ENCODE results near the gene PASD1.
"Not testable (repeated sequence)": the region's sequence is repeated elsewhere in the genome, so short reads cannot be mapped to it uniquely, and the experiment has no call there.

The PASD1 gene

GRCh38 chrX:151624677-151625076 is 61.2 kb downstream of the PASD1 start:
- DNase-seq, result no peak

- DNase-seq, result no peak
Observed at GRCh38 chrX:151631822-151632221, 68.3 kb downstream of the PASD1 start.

DNA sequence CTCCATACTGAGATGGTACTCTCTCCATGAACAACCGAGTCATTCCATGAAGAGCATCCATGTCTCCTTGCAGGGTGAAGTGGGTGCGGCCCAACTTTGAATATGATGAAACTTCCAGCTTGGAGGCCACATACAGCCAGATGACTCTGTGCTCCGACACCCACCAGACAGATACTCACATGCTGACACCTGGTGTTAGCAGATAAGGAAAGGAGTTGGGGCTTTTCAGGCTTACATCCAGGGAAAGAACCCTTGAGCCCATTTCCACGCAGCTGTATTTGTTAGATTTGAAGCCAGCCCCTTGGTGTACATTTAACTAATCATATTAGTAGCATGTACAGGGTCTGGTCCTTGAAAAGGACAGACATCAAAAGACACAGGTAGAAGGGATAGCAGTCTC is 69.7 kb downstream of the PASD1 start:
- DNase-seq, result no peak

DNA sequence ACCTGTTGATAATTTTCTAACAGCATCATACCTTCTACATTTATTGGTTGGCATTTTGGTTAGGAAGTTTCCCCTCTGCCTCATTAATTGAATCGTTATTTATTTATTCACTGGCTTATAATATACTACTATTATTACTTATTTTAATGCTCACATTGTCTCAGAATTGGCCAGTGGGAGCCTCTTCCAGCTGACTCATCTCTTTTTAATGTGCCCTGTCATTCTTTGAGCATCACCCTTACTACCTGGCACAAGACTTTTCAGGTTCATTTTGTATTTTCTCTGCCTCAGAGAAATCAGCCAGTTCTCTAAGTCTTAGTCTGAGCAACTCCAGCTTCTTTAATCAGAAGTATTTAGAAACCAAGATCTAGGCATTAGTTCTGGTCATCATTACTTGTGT is 71.5 kb downstream of the PASD1 start:
- DNase-seq, result no peak

GRCh38 chrX:151641564-151641963 is 78.1 kb downstream of the PASD1 start:
- DNase-seq, result no peak

DNA sequence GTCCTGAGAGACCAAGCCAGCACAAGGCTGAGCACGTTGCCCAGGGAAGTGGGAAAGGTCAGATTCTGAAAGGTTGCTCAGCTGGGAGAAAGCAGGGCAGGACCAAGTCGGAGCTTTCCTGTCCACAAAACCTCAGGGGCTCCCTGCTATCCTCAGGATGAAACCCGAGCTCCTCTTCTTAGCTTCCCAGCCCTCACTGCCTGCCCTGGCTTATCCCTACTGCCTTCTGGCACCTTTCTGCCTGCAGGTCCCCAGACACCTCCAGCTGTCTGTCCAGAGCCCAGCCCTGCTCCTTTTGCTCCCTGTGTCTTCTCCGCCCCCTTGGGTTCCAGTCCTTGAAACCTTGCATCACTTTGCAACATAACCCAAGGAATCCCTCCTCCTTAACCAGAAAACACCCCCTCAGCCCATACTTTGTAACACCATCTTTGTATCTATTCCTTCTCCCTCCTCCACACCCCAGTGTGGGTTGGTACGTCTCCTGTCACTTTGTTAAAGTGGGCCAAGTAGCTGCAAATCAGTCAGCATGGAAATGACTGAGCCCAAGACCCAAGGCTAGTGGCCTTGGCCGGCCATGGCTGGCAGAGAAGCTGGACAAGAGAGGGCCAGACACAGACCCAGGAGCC is 111.8 kb downstream of the PASD1 start:
- DNase-seq, result no peak

- no peak for DNase-seq
Observed at GRCh38 chrX:151676196-151676595, 112.7 kb downstream of the PASD1 start.

- DNase-seq, result no peak
Observed at GRCh38 chrX:151679798-151680402, 116.4 kb downstream of the PASD1 start.

DNA sequence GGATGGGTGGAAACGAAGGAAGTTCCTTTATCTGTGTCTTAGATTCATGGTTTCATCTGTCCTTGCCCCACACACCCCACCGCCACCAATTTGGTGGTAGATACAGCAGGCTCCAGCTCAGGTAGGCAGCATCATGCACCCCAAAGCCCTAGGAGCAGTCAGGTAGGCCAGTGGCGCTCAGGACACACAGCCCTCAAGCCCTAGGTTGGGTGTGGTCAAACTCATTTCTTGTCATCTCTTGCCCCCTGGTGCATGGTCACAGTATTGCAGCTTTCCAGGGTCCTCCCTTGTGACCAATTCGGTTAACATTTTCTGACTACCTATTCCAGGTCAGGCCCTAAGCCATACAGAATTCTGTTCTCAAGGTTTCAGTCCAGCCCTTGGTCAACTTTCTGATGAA is 117.3 kb downstream of the PASD1 start:
- DNase-seq, result peak; percentile 49

DNA sequence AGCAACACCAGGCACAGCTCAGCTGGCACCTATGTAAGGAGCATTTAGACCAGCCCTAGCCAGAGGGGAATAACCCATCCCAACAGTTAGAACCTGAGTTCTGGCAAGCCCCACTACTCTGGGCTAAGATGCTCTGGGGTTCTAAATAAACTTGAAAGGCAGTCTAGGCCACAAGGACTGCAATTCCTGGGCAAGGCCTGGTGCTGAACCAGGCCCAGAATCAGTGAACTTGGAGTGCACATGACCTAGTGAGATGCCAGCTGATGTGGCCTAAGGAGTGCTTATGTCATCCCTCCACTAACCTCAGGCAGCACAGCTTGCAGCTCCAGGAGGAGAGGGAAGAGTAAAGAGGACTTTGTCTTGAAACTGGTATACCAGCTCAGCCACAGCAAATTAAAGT is 124.2 kb downstream of the PASD1 start:
- DNase-seq, result no peak

GRCh38 chrX:151688695-151689094 is 125.2 kb downstream of the PASD1 start:
- no peak for DNase-seq

GRCh38 chrX:151692825-151693224 is 129.3 kb downstream of the PASD1 start:
- DNase-seq, result no peak

DNA sequence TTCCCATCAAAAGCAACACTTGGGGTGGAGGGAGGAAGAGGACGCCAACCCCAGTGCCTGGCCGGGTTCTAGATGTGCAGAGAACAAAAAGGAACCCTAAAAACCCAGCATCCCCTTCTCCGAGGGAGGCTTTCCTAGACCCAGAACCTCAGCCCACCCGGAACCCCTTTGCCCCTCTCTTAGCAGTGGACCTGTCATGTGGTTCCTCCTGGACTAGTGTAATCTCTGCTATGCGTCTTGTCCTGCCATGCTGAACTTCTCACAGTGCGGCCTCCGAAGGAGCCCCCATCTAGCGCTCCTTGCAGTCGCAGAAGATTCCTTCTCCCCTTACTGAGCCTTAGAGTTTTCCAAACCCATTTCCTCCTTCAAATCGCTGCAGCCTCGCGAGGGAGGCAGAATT is 130.6 kb downstream of the PASD1 start:
- DNase-seq, result no peak

- no peak for DNase-seq
Observed at GRCh38 chrX:151694661-151695582, 131.4 kb downstream of the PASD1 start, which contains the start of gene PRRG3. Gene PRRG3, plus strand, starts transcription at chrX:151695458. Its CDS starts 3,357 bp downstream, at chrX:151698815.

DNA sequence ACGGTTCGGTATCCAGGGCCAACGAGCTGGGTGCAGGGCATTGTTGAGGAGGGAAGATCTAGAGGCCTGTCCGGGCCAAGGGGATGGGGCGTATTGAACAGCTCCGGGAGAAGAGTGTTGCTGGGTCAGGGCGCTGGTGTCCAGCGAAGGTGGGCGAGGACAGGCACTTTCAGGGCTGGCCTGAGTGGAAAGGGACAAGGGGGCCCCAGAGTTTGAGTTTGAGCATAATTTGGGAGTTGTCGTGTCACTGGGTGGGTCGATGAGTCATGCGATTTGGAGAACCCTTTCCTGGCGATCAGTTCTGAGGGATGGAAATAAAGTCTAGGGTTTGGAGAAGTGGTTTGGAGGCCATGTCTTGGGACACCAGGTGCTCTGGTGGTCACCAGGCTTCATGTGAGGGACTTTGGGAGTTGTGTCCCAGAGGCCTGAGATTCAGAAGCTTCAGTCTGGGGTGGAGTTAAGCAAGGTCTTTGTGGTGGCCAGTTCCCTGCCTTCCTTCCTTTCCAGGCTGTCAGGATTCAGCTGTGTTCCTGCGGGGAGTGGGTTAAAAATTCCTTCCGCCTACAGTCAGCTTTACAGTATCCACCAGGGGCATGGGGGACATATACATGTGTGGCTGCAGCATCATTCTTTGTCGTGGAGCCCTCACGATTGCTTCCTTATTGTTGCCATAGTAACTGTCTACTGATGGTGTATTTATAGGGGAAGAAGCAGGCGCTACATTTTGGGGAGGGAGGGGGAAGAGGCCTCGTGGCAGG is 132.3 kb downstream of the PASD1 start:
- DNase-seq, result no peak

GRCh38 chrX:151697082-151697481 is 133.6 kb downstream of the PASD1 start:
- not testable (repeated sequence) for DNase-seq

DNA sequence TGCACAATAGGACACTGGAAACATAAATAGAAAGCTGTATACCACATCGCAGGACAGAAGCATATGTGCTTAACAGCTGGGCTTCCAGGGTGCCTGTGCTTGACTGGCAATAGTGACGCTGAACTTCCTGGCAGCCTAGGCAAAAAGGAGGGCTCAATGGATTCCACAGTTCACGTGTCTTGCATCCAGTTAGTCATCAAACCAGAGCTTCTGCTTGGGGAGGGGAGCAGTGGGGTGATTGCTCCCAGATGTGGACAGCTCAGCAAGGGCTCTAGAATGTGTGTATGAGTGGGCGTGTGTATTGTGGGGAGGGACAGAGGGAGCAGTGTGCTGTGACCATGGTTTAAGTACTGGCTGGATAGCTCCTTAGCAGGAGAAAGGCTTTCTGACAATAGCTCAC is 134.0 kb downstream of the PASD1 start:
- no peak for DNase-seq

GRCh38 chrX:151698485-151698884 is 135.0 kb downstream of the PASD1 start:
- DNase-seq, result no peak

- no peak for DNase-seq
Observed at GRCh38 chrX:151699746-151700145, 136.3 kb downstream of the PASD1 start.

DNA sequence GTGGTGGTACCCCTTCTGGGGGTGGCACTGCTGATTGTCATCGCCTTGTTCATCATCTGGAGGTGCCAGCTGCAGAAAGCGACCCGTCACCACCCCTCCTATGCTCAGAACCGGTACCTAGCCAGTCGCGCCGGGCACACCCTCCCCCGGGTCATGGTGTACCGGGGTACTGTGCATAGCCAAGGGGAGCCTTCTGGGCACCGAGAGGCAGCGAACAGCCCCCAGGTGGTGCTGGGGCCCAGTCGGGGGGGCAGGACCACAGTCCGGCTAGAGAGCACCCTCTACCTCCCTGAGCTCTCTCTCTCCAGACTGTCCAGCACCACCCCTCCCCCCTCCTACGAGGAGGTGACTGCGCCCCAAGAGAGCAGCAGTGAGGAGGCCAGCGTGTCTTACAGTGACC is 137.1 kb downstream of the PASD1 start:
- no peak for DNase-seq

- DNase-seq, result no peak
Observed at GRCh38 chrX:151701071-151701470, 137.6 kb downstream of the PASD1 start.

- DNase-seq, result no peak
Observed at GRCh38 chrX:151701531-151701930, 138.1 kb downstream of the PASD1 start.
